Umbilical cord (tissue), 2 donors: ENCODE results near the gene LARP6. TPM values are rescaled to one million over a fixed set of nuclear protein-coding genes. Genes with fewer than 3 reads are reported as not detected.
"Not testable (repeated sequence)": the region's sequence is repeated elsewhere in the genome, so short reads cannot be mapped to it uniquely, and the experiment has no call there.

ENCODE experiments used
- DNase-seq: peaks from one replicate; pipeline ENCODE4 v3.0.0-alpha.2; 2015; ENCODE audit warnings: low spot score
- total RNA-seq: library from RNA; depleted of rRNA; stranded (reverse); fragments of >200 nt; gene quantifications from one replicate; pipeline ENCODE4 v1.2.3, GENCODE V29; 2014; ENCODE audit warnings: low replicate concordance; ENCODE audit not compliant: insufficient read depth

LARP6 gene
- total RNA-seq: 34.7 TPM

DNA sequence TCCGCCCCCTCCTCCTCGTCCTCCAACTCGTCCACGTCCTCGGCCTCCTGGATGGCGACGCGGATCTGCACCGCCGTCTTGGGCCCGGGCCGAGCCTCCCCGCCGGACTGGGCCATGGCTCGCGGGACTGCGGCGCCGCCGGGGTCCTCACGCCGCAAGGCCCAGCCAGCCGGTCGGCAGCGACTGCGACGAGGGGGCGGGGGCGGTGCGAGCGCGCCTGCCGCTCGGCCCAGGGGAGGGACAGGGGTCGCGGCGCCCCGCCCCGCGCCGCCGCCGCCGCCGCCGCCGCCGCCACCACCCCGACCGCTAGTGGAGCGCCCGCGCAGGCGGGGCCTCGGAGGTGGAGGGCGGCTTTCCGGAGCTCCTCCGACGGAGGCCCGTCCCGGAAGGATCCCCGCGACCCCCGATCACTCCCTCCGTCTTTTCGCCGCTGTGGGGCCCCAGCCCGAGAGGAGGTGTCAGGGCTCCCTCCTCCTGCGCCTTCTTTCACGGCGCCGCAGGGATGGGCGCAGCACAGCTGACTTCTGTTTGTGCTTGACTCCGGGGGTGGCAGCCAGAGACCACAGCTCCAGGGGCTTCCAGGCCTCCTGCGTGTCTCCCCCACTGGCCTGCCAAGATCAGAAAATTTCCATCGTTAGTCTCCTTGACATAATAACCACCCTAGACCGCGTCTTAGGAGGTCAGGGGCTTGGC, at the start of gene LARP6:
LARP6 (minus strand) TSS at position 185 of the 693 bp plus-strand sequence; CDS start at position 116, 69 bp downstream.
- DNase-seq: peak; percentile 64

DNA sequence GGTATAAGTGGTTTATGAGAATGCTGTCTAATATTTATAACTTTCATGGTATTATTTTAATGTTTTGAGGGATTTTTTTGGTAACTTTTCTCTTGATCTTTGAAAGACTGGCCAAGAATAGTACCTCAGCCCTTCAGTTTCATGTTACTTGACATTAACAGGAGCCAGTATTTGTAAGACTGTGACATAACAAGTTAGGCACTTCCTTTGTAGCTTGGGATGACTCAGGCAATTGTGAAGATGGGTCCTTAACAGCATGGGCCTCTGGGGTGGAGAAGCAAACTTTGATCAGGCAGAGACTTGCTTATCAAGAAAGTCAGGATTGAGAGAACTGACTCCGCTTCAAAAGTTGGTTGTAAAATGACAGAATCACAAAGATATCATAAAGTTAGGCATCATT, 48.1 kb upstream of the LARP6 start:
- peak; percentile 83 for DNase-seq

GRCh38 chr15:70892912-70893560, 39.1 kb upstream of the LARP6 start:
- peak; percentile 72 for DNase-seq

DNA sequence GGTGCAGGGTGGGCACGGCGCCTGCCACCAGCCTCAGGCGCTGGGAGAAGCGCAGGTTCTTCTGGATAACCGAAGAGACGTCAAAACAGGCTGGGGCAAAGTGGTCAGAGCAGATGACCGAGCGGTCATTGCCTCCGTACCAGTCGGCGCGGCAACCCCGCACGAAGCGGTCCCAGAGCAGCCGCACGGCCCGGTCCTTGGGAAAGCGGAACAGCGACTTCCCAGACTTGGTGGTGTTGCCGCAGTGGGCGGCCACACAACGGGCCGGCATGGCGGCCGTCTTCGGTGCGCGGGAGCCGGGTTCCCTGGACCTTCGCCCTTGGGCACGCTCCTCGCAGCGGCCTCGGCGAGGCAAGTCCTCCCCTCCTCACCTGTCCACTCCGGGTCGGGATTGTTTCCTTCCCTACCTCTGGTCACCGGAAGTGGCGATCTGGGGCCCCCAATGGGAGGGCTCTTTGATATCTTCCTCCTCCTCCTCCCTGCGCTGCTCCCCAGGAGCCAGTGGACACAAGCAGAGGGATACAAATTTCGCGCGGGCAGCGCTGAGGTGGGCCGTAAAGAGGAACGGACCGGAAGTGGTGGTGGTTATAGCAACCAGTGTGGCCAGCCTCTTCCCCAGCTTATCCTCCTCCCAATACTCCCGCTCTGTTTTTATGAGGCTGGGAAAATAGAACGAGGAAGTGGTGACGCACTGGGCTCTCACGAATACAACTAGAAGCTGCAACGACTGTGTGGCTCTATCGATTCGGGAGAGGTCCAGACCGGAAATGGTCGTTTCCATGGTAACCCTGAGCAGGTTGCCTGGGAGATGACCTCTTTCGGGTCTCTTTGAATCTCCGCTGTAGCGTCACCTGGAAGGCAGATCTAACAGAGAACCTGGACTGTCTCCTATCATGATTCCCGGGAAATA, 38.3 kb upstream of the LARP6 start, which contains the start of the genes LRRC49 and THAP10:
LRRC49 (plus strand) TSS at position 825 of the 910 bp plus-strand sequence; CDS start at position 894, 69 bp downstream.
THAP10 (minus strand) TSS at position 432 of the 910 bp plus-strand sequence; CDS start at position 271, 161 bp downstream.
- peak; percentile 97 for DNase-seq

DNA sequence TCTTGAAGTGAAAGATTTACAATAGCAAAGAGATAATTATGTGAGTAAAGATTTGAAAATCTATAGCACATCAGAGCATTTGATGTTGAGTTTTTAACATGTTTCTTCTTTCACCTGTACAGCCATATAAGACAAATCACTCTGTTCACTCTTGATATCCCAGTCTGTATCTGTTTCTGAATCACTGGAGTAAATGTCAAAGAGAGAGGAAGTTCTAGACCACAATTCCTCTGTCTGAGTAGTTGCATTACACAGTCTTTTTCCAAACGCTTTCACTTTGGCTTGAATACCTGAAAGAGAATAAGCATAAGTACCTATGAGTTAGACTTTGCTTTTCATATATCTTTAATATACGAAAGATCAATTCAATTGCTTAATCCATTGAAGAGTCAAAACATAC, 28.4 kb upstream of the LARP6 start:
- no peak for DNase-seq

- DNase-seq: no peak
Measured at GRCh38 chr15:70880781-70881180, 26.8 kb upstream of the LARP6 start.

DNA sequence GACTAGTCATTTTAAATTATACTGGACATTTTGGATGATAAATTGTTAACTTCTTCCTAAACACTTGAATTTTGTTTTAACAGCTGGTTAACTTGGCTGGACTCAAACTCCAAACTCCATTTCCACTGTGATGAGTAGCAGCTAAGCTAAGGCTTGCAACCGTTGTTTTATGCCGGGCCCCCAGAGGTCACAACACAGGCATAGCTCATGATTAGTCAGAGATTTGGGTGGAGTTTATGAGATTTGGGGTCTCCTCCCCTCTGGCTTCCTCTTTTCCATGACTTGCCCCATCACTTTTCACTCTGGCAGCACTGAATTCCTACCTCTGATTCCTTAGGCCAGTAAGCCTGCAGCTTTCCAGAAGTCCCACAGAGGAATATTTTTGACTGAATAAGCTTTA, 25.4 kb upstream of the LARP6 start:
- peak; percentile 71 for DNase-seq

DNA sequence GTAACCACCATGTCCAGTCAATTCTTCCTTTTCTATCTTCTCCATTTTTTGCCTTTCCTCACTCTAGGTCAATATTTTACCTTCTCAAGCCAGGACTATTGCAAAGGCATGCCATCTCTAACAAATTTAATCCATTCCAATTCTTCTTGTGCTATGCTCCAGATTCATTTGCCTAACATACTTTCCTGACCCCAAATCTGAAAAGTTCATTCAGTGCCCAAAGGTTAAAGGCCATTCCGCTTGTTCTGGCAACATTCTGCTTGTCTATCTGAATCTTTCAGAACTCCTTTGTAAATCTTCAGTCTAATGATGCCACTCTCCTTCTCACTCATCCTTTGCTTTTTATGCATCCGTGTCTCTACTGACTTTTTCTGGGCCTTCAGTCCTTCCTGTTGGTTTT, 22.7 kb upstream of the LARP6 start:
- no peak for DNase-seq

- no peak for DNase-seq
Measured at GRCh38 chr15:70876011-70876410, 22.1 kb upstream of the LARP6 start.

GRCh38 chr15:70875001-70875782, 21.2 kb upstream of the LARP6 start:
- DNase-seq: peak; percentile 62

GRCh38 chr15:70873232-70874054, 19.5 kb upstream of the LARP6 start:
- no peak for DNase-seq

- DNase-seq: not testable (repeated sequence)
Measured at GRCh38 chr15:70871490-70871889, 17.5 kb upstream of the LARP6 start.

GRCh38 chr15:70870051-70870450, 16.1 kb upstream of the LARP6 start:
- peak; percentile 76 for DNase-seq

- peak; percentile 30 for DNase-seq
Measured at GRCh38 chr15:70869346-70869745, 15.4 kb upstream of the LARP6 start.

GRCh38 chr15:70867911-70868467, 14.0 kb upstream of the LARP6 start:
- DNase-seq: peak; percentile 66

DNA sequence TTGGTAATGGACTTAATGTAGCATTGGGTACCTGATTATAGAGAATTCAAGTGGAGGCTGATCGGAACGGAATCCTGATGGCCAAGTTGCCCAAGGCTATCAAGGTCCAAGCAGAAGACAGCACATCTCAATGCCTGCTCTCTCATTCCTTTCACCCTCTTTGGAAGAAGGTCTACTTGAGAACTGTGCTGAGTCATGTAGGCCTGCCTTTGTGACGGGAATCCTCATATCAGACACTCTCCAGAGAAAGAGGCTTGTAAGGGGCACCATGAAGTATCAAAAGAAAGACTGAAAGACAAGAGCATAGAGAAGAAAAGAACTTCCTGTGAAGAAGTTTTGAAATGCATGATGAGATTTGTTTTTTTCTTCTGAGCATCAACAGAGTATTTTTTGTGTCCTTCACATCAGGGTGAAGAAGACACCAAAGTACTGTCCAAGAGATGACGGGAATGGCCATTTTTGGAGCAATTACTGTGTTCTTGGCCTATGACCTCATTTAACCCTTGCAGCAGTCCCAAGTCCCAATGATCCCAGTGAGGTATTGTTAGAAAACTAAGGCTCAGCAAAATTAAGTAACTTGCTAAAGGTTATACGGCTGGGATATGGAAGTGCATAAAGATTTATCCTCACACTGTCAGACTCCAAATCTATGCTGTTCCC, 13.2 kb upstream of the LARP6 start:
- no peak for DNase-seq

- no peak for DNase-seq
Measured at GRCh38 chr15:70863450-70864218, 9.7 kb upstream of the LARP6 start.

DNA sequence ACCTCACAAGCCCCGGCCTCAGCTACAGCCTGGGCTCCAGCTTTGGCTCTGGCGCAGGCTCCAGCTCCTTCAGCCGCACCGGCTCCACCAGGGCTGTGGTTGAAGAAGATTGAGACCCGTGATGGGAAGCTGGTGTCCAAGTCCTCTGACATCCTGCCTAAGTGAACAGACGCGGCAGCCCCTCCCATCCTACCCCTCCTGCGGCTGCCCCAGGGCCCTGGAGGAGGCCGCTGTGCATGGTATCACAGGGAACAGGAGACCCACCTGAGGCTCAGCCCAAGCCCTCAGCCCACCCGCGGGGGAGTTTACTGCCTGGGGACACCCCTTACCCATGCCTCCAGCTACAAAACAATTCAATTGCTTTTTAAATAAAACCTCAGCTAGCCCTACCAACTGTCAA, 6.0 kb upstream of the LARP6 start:
- no peak for DNase-seq
